Glutamatergic neuron (in vitro differentiated cells): Measurements from ENCODE around the gene SMYD2. TPM values are rescaled to one million over a fixed set of nuclear protein-coding genes. Genes with fewer than 3 reads are reported as not detected.

Experiments used
- DNase-seq: peaks from one replicate; pipeline ENCODE4 v3.0.0; 2022
- H3K27ac Mint-ChIP-seq: one replicate; pipeline ENCODE4 v1.8.0; 2020; ENCODE audit warnings: mild to moderate bottlenecking, mixed read lengths, inconsistent platforms; ENCODE audit not compliant: unreplicated experiment
- H3K27me3 Mint-ChIP-seq: one replicate; pipeline ENCODE4 v1.8.0; 2020; ENCODE audit warnings: mild to moderate bottlenecking, moderate library complexity, mixed read lengths, inconsistent platforms; ENCODE audit not compliant: unreplicated experiment
- H3K36me3 Mint-ChIP-seq: one replicate; pipeline ENCODE4 v1.8.0; 2020; ENCODE audit warnings: mild to moderate bottlenecking, mixed read lengths, inconsistent platforms; ENCODE audit not compliant: unreplicated experiment
- H3K4me1 Mint-ChIP-seq: one replicate; pipeline ENCODE4 v1.8.0; 2020; ENCODE audit warnings: mild to moderate bottlenecking, low read depth, mixed read lengths, inconsistent platforms; ENCODE audit not compliant: unreplicated experiment
- H3K4me3 Mint-ChIP-seq: one replicate; pipeline ENCODE4 v1.8.0; 2020; ENCODE audit warnings: mild to moderate bottlenecking, mixed read lengths, inconsistent platforms; ENCODE audit not compliant: unreplicated experiment
- H3K9me3 Mint-ChIP-seq: one replicate; pipeline ENCODE4 v1.8.0; 2020; ENCODE audit warnings: mild to moderate bottlenecking, moderate library complexity, mixed read lengths, inconsistent platforms; ENCODE audit not compliant: unreplicated experiment
- CTCF ChIP-seq: fragments of 200-600 bp; sonication (generic); IDR thresholded peaks from one replicate; pipeline ENCODE4 v1.5.0; 2021; ENCODE audit not compliant: partially characterized antibody, unreplicated experiment
- total RNA-seq: library from RNA; stranded (reverse); fragmentation: NEBNext Ultra II Directional; extraction: Animal tissue kit (Norgen Biotek cat#: 25700); gene quantifications from one replicate; pipeline ENCODE4 v1.2.1, GENCODE V29; 2021; ENCODE audit not compliant: unreplicated experiment

SMYD2 gene
- total RNA-seq, 1 donor from 2014 or later: 26.0 TPM

DNA sequence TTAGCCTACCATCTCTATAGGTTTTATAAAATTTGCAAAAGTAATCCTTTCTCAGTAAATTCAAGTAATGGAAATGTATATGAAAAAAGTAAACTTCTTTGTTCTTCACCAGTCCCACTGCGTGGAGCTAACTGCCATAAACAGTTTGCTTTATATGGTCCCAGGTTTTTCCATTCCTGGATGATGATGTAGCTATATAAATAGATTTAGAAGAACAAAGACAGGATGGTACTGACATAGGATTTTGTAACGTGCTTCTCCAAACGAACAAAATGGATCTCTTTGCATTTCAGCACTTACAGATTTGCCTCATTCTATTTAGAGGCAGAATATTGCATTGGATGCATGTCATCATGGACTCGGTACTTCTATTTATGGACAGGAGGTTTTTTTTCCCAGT is 57.3 kb downstream of the SMYD2 start:
- Mint-ChIP-seq H3K27me3 (no peaks in the 10 kb centered on the region), H3K36me3 (no peaks in the 10 kb centered on the region), H3K9me3 (no peaks in the 10 kb centered on the region), H3K4me1 (peaks cover 21% of the 10 kb centered on the region), H3K4me3 (no peak overlapping the region), H3K27ac (no peak overlapping the region)
- DNase-seq: no peak
- no peak for TF ChIP-seq CTCF

GRCh38 chr1:214341459-214341858 is 60.5 kb downstream of the SMYD2 start:
- H3K4me3 Mint-ChIP-seq: no peak overlapping the region
- H3K36me3 Mint-ChIP-seq: peaks cover 6% of the 10 kb centered on the region
- no peak overlapping the region for H3K27ac Mint-ChIP-seq
- DNase-seq: no peak
- no peak for TF ChIP-seq CTCF
- H3K9me3 Mint-ChIP-seq: no peaks in the 10 kb centered on the region
- H3K4me1 Mint-ChIP-seq: peaks cover 11% of the 10 kb centered on the region
- H3K27me3 Mint-ChIP-seq: no peaks in the 10 kb centered on the region

DNA sequence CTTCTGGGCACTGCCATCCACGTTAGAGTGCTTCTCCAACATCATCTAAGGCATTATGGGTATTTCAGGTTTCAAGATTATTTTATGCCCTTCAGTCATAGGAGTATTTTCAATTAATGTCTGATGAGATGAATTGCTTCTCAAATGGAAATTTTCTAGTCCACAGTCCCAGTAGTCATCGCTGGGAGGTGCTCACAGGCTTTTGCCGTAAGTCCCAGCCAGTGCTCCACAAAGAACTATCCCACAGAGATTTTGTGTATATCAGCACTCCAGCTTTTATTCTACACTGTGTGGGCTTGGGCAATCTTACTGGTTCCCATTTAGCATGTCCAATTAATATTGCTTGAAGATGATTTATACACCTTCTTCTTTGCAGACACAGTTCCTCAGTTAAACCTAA is 61.0 kb downstream of the SMYD2 start:
- H3K27me3 Mint-ChIP-seq: no peaks in the 10 kb centered on the region
- peaks cover 6% of the 10 kb centered on the region for H3K36me3 Mint-ChIP-seq
- H3K9me3 Mint-ChIP-seq: no peaks in the 10 kb centered on the region
- H3K4me3 Mint-ChIP-seq: no peak overlapping the region
- TF ChIP-seq CTCF: no peak
- no peak overlapping the region for H3K27ac Mint-ChIP-seq
- peaks cover 10% of the 10 kb centered on the region for H3K4me1 Mint-ChIP-seq
- no peak for DNase-seq

GRCh38 chr1:214342525-214342924 is 61.6 kb downstream of the SMYD2 start:
- Mint-ChIP-seq H3K9me3 (no peaks in the 10 kb centered on the region), H3K4me3 (no peak overlapping the region), H3K27me3 (no peaks in the 10 kb centered on the region), H3K36me3 (peaks cover 6% of the 10 kb centered on the region), H3K27ac (no peak overlapping the region), H3K4me1 (peaks cover 5% of the 10 kb centered on the region)
- DNase-seq: no peak
- TF ChIP-seq CTCF: no peak

GRCh38 chr1:214344897-214345296 is 63.9 kb downstream of the SMYD2 start:
- Mint-ChIP-seq H3K27ac (no peak overlapping the region), H3K4me3 (no peak overlapping the region), H3K36me3 (peaks cover 6% of the 10 kb centered on the region), H3K4me1 (no peaks in the 10 kb centered on the region), H3K9me3 (no peaks in the 10 kb centered on the region), H3K27me3 (no peaks in the 10 kb centered on the region)
- DNase-seq: no peak
- no peak for TF ChIP-seq CTCF
